Left lung (tissue), 10 donors: Measurements from ENCODE around the gene ENOX2. TPM values are rescaled to one million over a fixed set of nuclear protein-coding genes. Genes with fewer than 3 reads are reported as not detected.
"Not testable (repeated sequence)": the region's sequence is repeated elsewhere in the genome, so short reads cannot be mapped to it uniquely, and the experiment has no call there.

ENCODE experiments used
- ATAC-seq: fragments of 200-7000 bp; cut with Tn5 transposase; one replicate; pipeline ENCODE4 v1.9.1; 2020; ENCODE audit warnings: moderate library complexity
- DNase-seq, 4 donors: peaks; one replicate each; pipeline ENCODE4 v3.0.0-alpha.2; 2013 to 2020
- H3K27ac ChIP-seq, 2 donors: fragments of 200-600 bp; sonication (generic) in 1 of 2; one replicate each; pipeline versions ENCODE4 v1.5.0 to v1.8.0; 2020 to 2021
- H3K27me3 ChIP-seq, 2 donors: fragments of 200-600 bp; sonication (generic) in 1 of 2; one replicate each; pipeline versions ENCODE4 v1.5.0 to v1.8.0; 2020 to 2021
- H3K36me3 ChIP-seq, 2 donors: fragments of 200-600 bp; sonication (generic) in 1 of 2; one replicate each; pipeline versions ENCODE4 v1.5.0 to v1.8.0; 2020 to 2021
- H3K4me1 ChIP-seq, 2 donors: fragments of 200-600 bp; one replicate each; pipeline ENCODE4 v1.8.0; 2021
- H3K4me3 ChIP-seq, 2 donors: fragments of 200-600 bp; sonication (generic) in 1 of 2; one replicate each; pipeline versions ENCODE4 v1.5.0 to v1.8.0; 2020 to 2021; ENCODE audit warnings: mild to moderate bottlenecking in 1 of 2
- H3K9me3 ChIP-seq, 2 donors: fragments of 200-600 bp; sonication (generic) in 1 of 2; one replicate each; pipeline versions ENCODE4 v1.5.0 to v1.8.0; 2020 to 2021
- CTCF ChIP-seq, 2 donors: fragments of 200-600 bp; sonication (generic) in 1 of 2; IDR thresholded peaks; one replicate each; pipeline versions ENCODE4 v1.5.0 to v1.8.0; 2021; ENCODE audit warnings: antibody characterized with exemption in 2 of 2
- intact Hi-C, 2 donors: fragments of 100-400 bp; cut with DNase I; formaldehyde crosslinking; loops; one replicate each; pipeline versions ENCODE4 v1.11.2 to v1.14.2; 2022
- polyA plus RNA-seq, 6 donors: library from polyadenylated mRNA; unstranded; fragments of 120-200 nt; gene quantifications; one replicate each; pipeline ENCODE4 v1.2.1, GENCODE V29; 2013; ENCODE audit not compliant: insufficient read length in 6 of 6
- total RNA-seq, 2 donors: library from RNA; stranded (reverse); fragmentation: NEBNext Ultra II Directional; extraction: Animal tissue kit (Norgen Biotek cat#: 25700); gene quantifications; one replicate each; pipeline ENCODE4 v1.2.1, GENCODE V29; 2021
- donor health status: DM: no; HTN: yes; CAD: no.
- donor health status: DM: no; HTN: no; CAD: no.

The ENOX2 gene
- total and polyA plus RNA-seq, 8 donors: 2.0 to 13.4 (median 11.0) TPM

- no peaks in the 10 kb centered on the region for H3K4me1 ChIP-seq
- no peak for ATAC-seq
- intact Hi-C loops: no loop called here
- H3K27me3 ChIP-seq: no peaks in the 10 kb centered on the region
- no peaks in the 10 kb centered on the region for H3K36me3 ChIP-seq
- H3K4me3 ChIP-seq: no peak overlapping the region
- no peaks in the 10 kb centered on the region for H3K9me3 ChIP-seq
- H3K27ac ChIP-seq: no peak overlapping the region
- TF ChIP-seq CTCF (IDR thresholded peaks at IDR 0.05): no peak
- DNase-seq: no peak
Observed at GRCh38 chrX:130828641-130829040, 74.4 kb downstream of the ENOX2 start.

GRCh38 chrX:130827648-130828047, 75.4 kb downstream of the ENOX2 start:
- ATAC-seq: no peak
- no peak overlapping the region for H3K27ac ChIP-seq
- H3K36me3 ChIP-seq: no peaks in the 10 kb centered on the region
- H3K4me1 ChIP-seq: no peaks in the 10 kb centered on the region
- no peaks in the 10 kb centered on the region for H3K9me3 ChIP-seq
- no peak for TF ChIP-seq CTCF (IDR thresholded peaks at IDR 0.05)
- H3K27me3 ChIP-seq: no peaks in the 10 kb centered on the region
- no peak overlapping the region for H3K4me3 ChIP-seq
- no peak for DNase-seq
- intact Hi-C loops: no loop called here

GRCh38 chrX:130826249-130826648, 76.8 kb downstream of the ENOX2 start:
- no peak overlapping the region for H3K4me3 ChIP-seq
- intact Hi-C loops: no loop called here
- no peaks in the 10 kb centered on the region for H3K36me3 ChIP-seq
- DNase-seq (no peak), ATAC-seq (no peak)
- TF ChIP-seq CTCF (IDR thresholded peaks at IDR 0.05): no peak
- H3K27me3 ChIP-seq: no peaks in the 10 kb centered on the region
- H3K4me1 ChIP-seq: no peaks in the 10 kb centered on the region
- no peaks in the 10 kb centered on the region for H3K9me3 ChIP-seq
- no peak overlapping the region for H3K27ac ChIP-seq

GRCh38 chrX:130825525-130825924, 77.5 kb downstream of the ENOX2 start:
- Histone ChIP-seq H3K4me1 (no peaks in the 10 kb centered on the region), H3K9me3 (no peaks in the 10 kb centered on the region), H3K27ac (no peak overlapping the region), H3K36me3 (no peaks in the 10 kb centered on the region), H3K4me3 (no peak overlapping the region), H3K27me3 (no peaks in the 10 kb centered on the region)
- no peak for ATAC-seq
- intact Hi-C loops: no loop called here
- DNase-seq: no peak
- TF ChIP-seq CTCF (IDR thresholded peaks at IDR 0.05): no peak

- H3K27me3 ChIP-seq, H3K9me3 ChIP-seq, ATAC-seq, H3K4me1 ChIP-seq, H3K36me3 ChIP-seq, intact Hi-C loops, H3K27ac ChIP-seq, DNase-seq, H3K4me3 ChIP-seq: not testable (repeated sequence)
Observed at GRCh38 chrX:130819367-130819766, 83.6 kb downstream of the ENOX2 start.

GRCh38 chrX:130813932-130814331, 89.1 kb downstream of the ENOX2 start:
- not testable (repeated sequence) for ATAC-seq, H3K27ac ChIP-seq

More at GRCh38 chrX:130813932-130814331, 89.1 kb downstream of the ENOX2 start:
- H3K27me3 ChIP-seq, H3K36me3 ChIP-seq, H3K4me1 ChIP-seq, intact Hi-C loops, DNase-seq, H3K4me3 ChIP-seq, H3K9me3 ChIP-seq: not testable (repeated sequence)
